ENCODE measurements around the gene TMEM175. TPM values are rescaled to one million over a fixed set of nuclear protein-coding genes. Genes with fewer than 3 reads are reported as not detected.

TMEM175 gene
- total RNA-seq, 2 experiments from 2014 or later: 13.8 to 15.8 TPM

GRCh38 chr4:946103-946450, 13.8 kb downstream of the TMEM175 start:
- Mint-ChIP-seq H3K27me3 (no peaks in the 10 kb centered on the region), H3K9me3 (no peaks in the 10 kb centered on the region), H3K36me3 (no peaks in the 10 kb centered on the region), H3K27ac (no peak overlapping the region), H3K4me1 (ENCODE audit: low read depth) (no peaks in the 10 kb centered on the region), H3K4me3 (no peak overlapping the region)
- ChIA-PET POLR2A (no interaction called here), CTCF (no interaction called here)
- DNase-seq: no peak
- intact Hi-C loops (cut with micrococcal nuclease): no loop called here

- DNase-seq: no peak
- no peaks in the 10 kb centered on the region for H3K27me3 Mint-ChIP-seq
- intact Hi-C loops (cut with micrococcal nuclease): no loop called here
- H3K27ac Mint-ChIP-seq: no peak overlapping the region
- no peak overlapping the region for H3K4me3 Mint-ChIP-seq
- H3K36me3 Mint-ChIP-seq: no peaks in the 10 kb centered on the region
- CTCF ChIA-PET: no interaction called here
- no peaks in the 10 kb centered on the region for H3K4me1 Mint-ChIP-seq (ENCODE audit: low read depth)
- POLR2A ChIA-PET: no interaction called here
- no peaks in the 10 kb centered on the region for H3K9me3 Mint-ChIP-seq
Observed at GRCh38 chr4:946517-947471, 14.5 kb downstream of the TMEM175 start.

GRCh38 chr4:947491-947971, 15.3 kb downstream of the TMEM175 start:
- Mint-ChIP-seq H3K4me3 (no peak overlapping the region), H3K9me3 (no peaks in the 10 kb centered on the region), H3K4me1 (ENCODE audit: low read depth) (no peaks in the 10 kb centered on the region), H3K27ac (no peak overlapping the region), H3K27me3 (no peaks in the 10 kb centered on the region), H3K36me3 (no peaks in the 10 kb centered on the region)
- POLR2A ChIA-PET: no interaction called here
- CTCF ChIA-PET: no interaction called here
- DNase-seq: no peak
- intact Hi-C loops (cut with micrococcal nuclease): no loop called here

GRCh38 chr4:948101-948935, 16.1 kb downstream of the TMEM175 start:
- H3K27me3 Mint-ChIP-seq: no peaks in the 10 kb centered on the region
- H3K4me3 Mint-ChIP-seq: no peak overlapping the region
- no peak for DNase-seq
- CTCF ChIA-PET: interaction anchor here (1.9 kb wide), 1 partner anchor 206 kb away, joined by 4 read pairs; no protein-coding TSS in a partner anchor
- POLR2A ChIA-PET: no interaction called here
- peaks cover 1% of the 10 kb centered on the region for H3K36me3 Mint-ChIP-seq
- intact Hi-C loops (cut with micrococcal nuclease): no loop called here
- H3K4me1 Mint-ChIP-seq (ENCODE audit: low read depth): no peaks in the 10 kb centered on the region
- H3K9me3 Mint-ChIP-seq: no peaks in the 10 kb centered on the region
- H3K27ac Mint-ChIP-seq: no peak overlapping the region

- DNase-seq: no peak
- intact Hi-C loops (cut with micrococcal nuclease): no loop called here
- Mint-ChIP-seq H3K4me1 (ENCODE audit: low read depth) (no peaks in the 10 kb centered on the region), H3K36me3 (peaks cover 2% of the 10 kb centered on the region), H3K27ac (no peak overlapping the region), H3K4me3 (no peak overlapping the region), H3K9me3 (no peaks in the 10 kb centered on the region), H3K27me3 (no peaks in the 10 kb centered on the region)
- ChIA-PET POLR2A (no interaction called here), CTCF (interaction anchor here (1.9 kb wide), 1 partner anchor 207 kb away, joined by 4 read pairs; no protein-coding TSS in a partner anchor)
Observed at GRCh38 chr4:948936-949300, 16.7 kb downstream of the TMEM175 start.

- H3K4me1 Mint-ChIP-seq (ENCODE audit: low read depth): no peaks in the 10 kb centered on the region
- intact Hi-C loops (cut with micrococcal nuclease): no loop called here
- H3K27ac Mint-ChIP-seq: no peak overlapping the region
- no peak for DNase-seq
- H3K4me3 Mint-ChIP-seq: no peak overlapping the region
- CTCF ChIA-PET: interaction anchor here (1.9 kb wide), 1 partner anchor 207 kb away, joined by 4 read pairs; no protein-coding TSS in a partner anchor
- POLR2A ChIA-PET: no interaction called here
- no peaks in the 10 kb centered on the region for H3K27me3 Mint-ChIP-seq
- H3K9me3 Mint-ChIP-seq: no peaks in the 10 kb centered on the region
- peaks cover 4% of the 10 kb centered on the region for H3K36me3 Mint-ChIP-seq
Observed at GRCh38 chr4:949656-950055, 17.4 kb downstream of the TMEM175 start.

GRCh38 chr4:950136-951020, 18.1 kb downstream of the TMEM175 start:
- intact Hi-C loops (cut with micrococcal nuclease): no loop called here
- peak; percentile 6 for DNase-seq
- ChIA-PET POLR2A (no interaction called here), CTCF (no interaction called here)
- Mint-ChIP-seq H3K27ac (no peak overlapping the region), H3K27me3 (no peaks in the 10 kb centered on the region), H3K36me3 (peaks cover 6% of the 10 kb centered on the region), H3K4me1 (ENCODE audit: low read depth) (no peaks in the 10 kb centered on the region), H3K4me3 (no peak overlapping the region), H3K9me3 (no peaks in the 10 kb centered on the region)

- Mint-ChIP-seq H3K27ac (no peak overlapping the region), H3K4me1 (ENCODE audit: low read depth) (no peaks in the 10 kb centered on the region), H3K36me3 (peaks cover 6% of the 10 kb centered on the region), H3K27me3 (no peaks in the 10 kb centered on the region), H3K9me3 (no peaks in the 10 kb centered on the region), H3K4me3 (no peak overlapping the region)
- intact Hi-C loops (cut with micrococcal nuclease): no loop called here
- ChIA-PET CTCF (no interaction called here), POLR2A (no interaction called here)
- peak; percentile 5 for DNase-seq
Observed at GRCh38 chr4:951186-951585, 18.9 kb downstream of the TMEM175 start.

- Mint-ChIP-seq H3K27ac (no peak overlapping the region), H3K36me3 (peaks cover 6% of the 10 kb centered on the region), H3K9me3 (no peaks in the 10 kb centered on the region), H3K4me1 (ENCODE audit: low read depth) (no peaks in the 10 kb centered on the region), H3K27me3 (no peaks in the 10 kb centered on the region), H3K4me3 (no peak overlapping the region)
- POLR2A ChIA-PET: no interaction called here
- intact Hi-C loops (cut with micrococcal nuclease): no loop called here
- CTCF ChIA-PET: no interaction called here
- DNase-seq: peak; percentile 6
Observed at GRCh38 chr4:951594-952468, 19.6 kb downstream of the TMEM175 start.

- DNase-seq: peak; percentile 7
- no peak overlapping the region for H3K4me3 Mint-ChIP-seq
- H3K4me1 Mint-ChIP-seq (ENCODE audit: low read depth): no peaks in the 10 kb centered on the region
- no peak overlapping the region for H3K27ac Mint-ChIP-seq
- intact Hi-C loops (cut with micrococcal nuclease): no loop called here
- H3K27me3 Mint-ChIP-seq: no peaks in the 10 kb centered on the region
- no peaks in the 10 kb centered on the region for H3K9me3 Mint-ChIP-seq
- ChIA-PET POLR2A (no interaction called here), CTCF (no interaction called here)
- peaks cover 6% of the 10 kb centered on the region for H3K36me3 Mint-ChIP-seq
Observed at GRCh38 chr4:952881-953573, 20.8 kb downstream of the TMEM175 start.

- Mint-ChIP-seq H3K27ac (no peak overlapping the region), H3K27me3 (no peaks in the 10 kb centered on the region), H3K9me3 (no peaks in the 10 kb centered on the region), H3K4me1 (ENCODE audit: low read depth) (no peaks in the 10 kb centered on the region), H3K36me3 (peaks cover 7% of the 10 kb centered on the region), H3K4me3 (no peak overlapping the region)
- CTCF ChIA-PET: no interaction called here
- POLR2A ChIA-PET: no interaction called here
- intact Hi-C loops (cut with micrococcal nuclease): no loop called here
- DNase-seq: no peak
Observed at GRCh38 chr4:953574-953915, 21.3 kb downstream of the TMEM175 start.
